HL-60/S4 treated with retinoic acid at 250 ng/mL for 4 days and 3 days (cell line): ENCODE results near the gene USP50.
"Not testable (repeated sequence)": the region's sequence is repeated elsewhere in the genome, so short reads cannot be mapped to it uniquely, and the experiment has no call there.

ENCODE experiments used
- in situ Hi-C: fragments of 300-500 bp; cut with MboI; formaldehyde crosslinking; loops from 2 replicates; pipeline ENCODE4 v1.7.0; 2022; ENCODE audit warnings: low sequenced_read_pairs

USP50 gene

DNA sequence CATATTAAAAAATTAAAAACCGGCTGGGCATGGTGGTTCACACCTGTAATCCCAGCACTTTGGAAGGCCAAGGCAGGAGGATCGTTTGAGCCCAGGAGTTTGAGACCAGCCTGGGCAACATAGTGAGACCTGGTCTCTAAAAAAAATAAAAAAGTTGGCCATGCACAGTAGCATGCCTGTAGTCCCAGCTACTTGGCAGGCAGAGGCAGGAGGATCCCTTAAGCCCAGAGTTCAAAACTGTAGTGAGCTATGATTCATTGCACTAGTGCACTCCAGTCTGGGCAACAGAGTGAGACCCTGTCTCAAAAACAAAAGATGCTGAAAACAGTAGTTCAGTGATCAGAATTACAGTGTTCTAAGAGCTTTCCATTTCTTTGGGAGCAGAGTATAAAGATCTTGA, 40.8 kb downstream of the USP50 start:
- in situ Hi-C loops: not testable (repeated sequence)

DNA sequence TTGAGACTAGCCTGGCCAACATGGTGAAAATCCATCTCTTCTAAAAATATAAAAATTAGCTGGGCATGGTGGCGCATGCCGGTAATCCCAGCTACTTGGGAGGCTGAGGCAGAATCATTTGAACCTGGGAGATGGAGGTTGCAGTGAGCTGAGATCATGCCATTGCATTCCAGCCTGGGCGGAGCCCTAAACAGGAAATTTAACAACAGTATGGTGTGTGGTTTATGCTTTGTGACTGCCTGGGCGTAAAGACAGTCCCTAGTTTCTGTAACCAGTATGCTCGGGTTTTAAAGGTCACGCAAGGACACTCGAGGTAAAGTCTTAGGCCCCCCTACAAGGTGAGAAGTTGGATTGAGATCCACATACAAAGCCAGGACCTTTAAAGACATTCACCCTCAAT, 43.3 kb downstream of the USP50 start:
- in situ Hi-C loops: no loop called here

DNA sequence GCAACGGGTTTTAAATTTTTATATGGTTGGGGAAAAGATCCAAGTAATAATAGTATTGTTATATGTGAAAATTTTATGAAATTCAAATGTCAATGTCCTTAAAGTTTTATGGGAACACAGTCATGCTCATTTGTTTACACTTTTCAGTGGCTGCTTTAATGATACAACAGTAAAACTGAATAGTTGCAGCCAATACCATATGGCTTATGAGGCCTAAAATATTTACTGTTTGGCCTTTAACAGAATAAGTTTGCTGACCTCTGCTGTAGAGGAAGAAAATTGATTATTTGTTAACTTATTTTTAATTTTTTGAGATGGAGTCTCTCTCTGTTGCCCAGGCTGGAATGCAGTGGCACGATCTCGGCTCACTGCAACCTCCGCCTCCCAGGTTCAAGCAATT, 44.7 kb downstream of the USP50 start:
- in situ Hi-C loops: no loop called here

DNA sequence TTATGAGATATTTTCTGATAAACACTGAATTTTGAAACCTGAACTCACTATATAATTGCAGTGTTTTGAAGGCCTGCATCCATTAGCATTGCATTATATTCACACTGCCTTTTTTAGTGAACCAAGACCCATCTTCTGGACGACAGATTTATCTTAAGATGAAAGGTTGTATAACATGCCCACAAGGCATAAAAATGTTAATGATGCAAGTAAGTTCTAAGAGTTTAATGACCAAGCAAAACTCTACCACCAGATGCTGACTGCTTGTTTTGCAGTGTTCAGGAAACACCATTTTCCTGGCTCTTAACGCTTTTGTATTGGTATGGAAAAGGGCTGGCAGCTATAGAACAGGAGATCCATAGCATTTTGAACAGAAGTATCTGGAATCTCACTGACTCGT, 46.1 kb downstream of the USP50 start:
- in situ Hi-C loops: no loop called here

DNA sequence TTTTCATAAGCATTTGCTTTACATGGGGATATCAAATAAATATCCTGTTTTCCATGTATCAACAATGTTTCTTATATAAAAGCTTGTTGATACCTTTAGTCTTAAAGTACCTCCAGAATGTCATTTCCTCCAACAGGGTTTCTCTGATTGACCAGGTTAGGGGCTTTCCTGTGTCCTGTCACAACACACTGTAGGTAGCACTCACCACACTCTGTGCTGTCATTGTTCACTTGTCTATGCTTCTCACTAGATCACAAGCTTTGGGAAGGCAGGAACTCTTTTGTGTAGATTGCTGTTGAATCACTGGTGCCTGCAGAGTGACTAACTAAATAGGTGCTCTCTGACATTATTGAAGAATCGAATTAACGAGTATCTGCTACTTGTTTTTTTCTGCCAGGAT, 49.8 kb downstream of the USP50 start:
- in situ Hi-C loops: no loop called here

DNA sequence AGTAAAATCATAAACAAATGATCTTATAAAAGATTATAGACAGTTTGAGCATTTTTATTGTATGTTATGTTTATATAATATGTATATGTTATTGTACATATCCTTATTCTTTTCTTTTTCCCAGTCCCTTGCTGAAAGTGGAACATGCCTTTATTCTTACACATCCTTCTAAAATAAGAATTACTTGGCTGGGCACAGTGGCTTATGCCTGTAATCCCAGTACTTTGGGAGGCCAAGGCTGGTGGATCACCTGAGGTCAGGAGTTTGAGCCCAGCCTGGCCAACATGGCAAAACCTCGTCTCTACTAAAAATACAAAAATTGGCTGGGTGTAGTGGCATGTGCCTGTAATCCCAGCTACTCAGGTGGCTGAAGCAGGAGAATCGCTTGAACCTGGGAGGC, 51.9 kb downstream of the USP50 start:
- in situ Hi-C loops: not testable (repeated sequence)

DNA sequence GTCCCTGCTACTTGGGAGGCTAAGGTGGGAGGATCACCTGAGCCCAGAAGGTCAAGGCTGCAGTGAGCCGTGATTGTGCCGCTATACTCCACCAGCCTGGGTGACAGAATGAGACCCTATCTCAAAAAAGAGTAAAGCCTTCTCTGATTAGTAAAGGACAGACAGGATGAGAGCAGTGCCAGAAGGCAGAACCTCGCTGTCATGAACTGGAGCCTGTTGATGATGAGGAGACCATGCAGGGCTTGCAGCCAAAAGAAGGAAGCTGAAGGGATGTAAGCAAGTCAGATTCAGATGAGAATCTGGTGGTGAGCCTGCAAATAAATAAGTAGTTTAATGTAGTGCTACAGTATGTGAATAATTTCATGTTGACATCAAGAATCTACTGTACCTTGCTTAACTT, 52.8 kb downstream of the USP50 start:
- in situ Hi-C loops: no loop called here

DNA sequence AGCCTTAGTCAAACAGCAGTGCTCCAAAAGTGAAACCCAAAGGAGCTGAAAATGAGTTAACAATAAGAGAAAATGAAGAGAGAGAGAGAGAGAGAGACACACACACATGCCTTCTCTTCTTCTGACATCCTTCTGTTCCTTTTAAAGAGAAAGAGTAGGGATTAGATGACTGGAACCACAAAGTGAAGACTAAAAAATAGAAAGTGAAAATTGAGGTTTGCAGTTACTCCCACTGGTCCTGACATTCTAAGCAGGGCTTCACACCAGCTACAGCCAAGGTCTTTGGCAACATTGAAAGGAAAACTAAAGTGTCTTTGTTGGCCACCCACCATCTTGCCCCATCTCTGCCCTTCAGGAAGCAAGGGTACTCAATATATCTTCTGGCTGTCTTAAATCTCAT, 59.2 kb downstream of the USP50 start:
- in situ Hi-C loops: no loop called here

DNA sequence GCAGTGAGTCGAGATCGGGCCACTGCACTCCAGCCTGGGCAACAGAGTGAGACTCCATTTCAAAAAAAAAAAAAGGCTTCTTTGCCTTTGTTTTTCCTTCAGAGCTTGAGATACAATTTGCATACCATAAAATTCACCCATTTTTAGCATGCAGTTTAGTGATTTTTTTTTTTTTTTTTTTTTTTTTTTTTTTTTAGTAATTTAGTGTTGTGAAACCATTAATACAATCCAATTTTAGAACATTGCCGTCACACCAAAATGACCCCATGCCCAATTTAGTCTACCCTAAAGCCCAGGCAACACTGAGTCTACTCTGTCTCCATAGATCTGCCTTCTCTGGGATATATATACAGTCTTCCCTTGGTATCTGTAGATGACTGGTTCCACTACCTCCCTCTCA, 61.1 kb downstream of the USP50 start:
- in situ Hi-C loops: no loop called here

DNA sequence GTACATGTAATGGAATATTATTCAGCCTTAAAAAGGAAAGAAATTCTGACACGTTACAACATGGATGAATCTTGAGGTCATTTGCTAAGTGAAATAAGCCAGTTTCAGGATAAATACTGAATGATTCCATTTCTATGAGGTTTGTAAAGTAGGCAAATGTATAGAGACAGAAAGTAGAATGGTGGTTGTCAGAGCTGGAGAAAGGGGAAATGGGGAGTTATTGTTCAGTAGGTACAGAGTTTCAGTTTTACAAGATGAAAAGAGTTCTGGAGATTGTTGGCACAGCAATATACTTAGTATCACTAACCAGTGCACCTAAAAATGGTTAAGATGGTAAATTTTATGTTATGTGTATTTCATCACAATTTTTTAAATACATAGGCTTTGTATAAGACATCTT, 61.7 kb downstream of the USP50 start:
- in situ Hi-C loops: no loop called here

DNA sequence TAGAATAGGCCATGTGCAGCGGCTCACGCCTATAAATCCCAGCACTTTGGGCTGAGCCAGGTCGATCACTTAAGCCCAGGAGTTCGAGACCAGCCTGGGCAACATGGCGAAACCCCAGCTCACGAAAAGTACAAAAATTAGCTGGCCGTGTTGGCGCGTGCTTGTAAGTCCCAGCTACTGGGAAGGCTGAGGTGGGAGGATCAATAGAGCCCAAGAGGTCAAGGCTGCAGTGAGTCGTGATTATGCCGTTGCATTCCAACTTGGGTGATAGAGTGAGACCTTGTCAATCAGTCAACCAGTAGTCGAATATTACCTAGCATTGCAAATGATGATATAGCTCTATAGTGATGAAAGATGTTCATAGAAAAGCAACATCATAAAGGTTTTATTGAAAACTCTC, 70.3 kb downstream of the USP50 start:
- in situ Hi-C loops: no loop called here

DNA sequence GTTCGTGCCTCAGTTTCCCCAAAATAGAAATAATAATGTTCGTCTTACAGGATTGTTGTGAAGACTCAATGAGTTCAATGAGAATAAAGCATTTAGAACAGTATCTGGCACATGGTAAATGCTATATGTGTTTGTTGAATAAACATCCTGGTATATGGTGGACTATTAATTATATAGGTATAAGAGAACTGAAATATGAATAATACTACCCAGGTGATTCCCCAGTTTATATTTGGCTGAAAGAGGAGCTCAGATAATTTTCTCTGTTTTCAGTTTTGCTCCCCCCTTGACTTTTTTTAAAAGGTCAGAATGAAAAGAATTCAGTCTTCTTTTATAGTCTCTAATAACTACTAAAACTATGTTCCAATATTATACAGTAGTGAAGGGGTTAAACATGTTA, 75.4 kb downstream of the USP50 start:
- in situ Hi-C loops: no loop called here

DNA sequence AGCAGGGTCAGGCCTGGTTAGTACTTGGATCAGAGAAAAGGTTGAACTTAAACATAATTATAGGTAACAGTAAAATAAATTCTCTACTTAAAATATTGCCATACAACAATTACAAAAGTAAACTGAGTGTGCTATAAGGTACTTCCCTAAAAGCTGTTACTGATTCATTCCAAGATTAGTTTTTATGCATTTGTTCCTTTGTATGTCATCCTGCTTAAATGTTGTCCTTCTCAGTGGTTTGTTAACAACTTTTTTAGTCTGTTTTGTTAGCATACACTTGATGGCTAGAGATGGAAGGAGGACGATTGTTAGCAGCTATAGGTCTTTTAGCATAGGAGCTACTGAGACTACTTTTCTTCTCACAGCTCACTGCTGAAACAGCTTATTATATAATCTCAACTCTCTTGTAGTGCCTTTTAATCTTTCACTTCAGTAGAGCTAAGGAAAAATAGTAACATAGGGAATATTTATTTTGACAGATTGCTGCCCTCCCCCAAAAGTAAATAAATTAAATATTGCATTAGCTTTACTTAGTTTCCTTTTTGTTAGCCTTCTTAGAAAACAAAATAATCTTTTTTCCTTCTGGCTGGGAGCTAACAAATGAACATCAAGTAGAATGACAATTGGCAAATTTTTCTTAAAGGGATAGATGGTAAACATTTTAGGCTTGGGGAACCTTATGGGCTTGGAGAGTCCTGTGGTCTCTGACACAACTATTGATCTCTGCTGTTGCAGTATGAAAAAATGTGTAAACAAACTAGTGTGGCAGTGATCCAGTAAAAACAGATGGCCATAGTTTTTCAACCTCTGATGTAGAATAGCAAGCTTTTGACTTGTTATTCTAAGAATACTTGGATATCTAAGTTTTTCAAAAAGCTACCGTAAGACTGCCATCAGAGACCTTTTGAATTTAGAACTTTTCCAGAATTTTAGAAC, 82.8 kb downstream of the USP50 start:
- in situ Hi-C loops: no loop called here

DNA sequence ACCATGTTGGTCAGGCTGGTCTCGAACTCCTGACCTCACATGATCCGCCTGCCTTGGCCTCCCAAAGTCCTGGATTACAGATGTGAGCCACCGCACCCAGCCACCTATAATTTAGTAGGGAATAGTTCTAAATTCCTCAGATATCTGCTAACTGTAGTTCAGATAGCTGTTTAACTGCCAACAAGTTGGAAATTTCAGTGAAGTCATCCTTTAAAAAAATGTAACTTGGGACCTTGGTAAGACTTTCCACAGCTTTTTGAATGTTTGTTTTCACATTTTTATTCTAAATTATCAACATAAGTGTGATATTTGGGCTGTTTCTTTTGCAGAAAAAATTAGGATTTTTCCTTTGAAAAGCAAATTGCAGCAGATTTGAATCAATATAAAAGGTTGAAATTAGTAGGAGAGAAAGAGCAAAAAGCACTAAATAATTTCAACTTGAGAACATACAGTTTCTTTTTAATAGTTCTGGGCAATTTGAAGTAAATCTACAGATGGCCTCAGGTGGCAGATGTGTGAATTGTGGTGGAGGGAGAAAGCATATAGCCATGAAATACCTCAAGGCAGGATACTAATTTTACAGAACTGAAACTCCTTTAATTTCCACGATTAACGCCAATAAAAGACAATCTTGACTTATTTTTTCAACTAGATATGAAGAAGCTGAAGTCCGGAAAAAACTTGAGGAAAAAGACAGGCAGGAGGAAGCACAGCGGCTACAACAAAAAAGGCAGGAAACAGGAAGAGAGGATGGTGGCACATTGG, 87.9 kb downstream of the USP50 start:
- in situ Hi-C loops: no loop called here

DNA sequence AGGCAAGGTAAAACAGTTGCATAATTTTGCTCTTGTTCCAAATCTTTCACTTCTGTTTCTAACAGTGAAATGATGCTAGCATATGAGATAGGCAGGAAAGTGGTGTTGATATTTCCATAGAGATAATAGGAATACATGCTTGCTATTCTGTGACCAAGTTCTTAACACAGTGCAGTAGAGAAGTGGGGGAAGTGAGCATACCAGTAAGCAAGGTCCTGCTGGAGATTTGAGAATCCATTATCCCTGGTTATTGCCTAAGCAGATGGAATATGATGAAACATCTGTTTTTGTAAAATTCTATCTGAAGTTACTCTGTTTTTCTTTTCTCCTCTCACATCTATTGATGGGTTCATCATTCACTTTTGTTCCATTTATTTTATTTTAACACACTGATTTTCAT, 93.5 kb downstream of the USP50 start:
- in situ Hi-C loops: no loop called here
